ENCODE results near the gene GHRHR. TPM values are rescaled to one million over a fixed set of nuclear protein-coding genes. Genes with fewer than 3 reads are reported as not detected.

The GHRHR gene
- polyA plus RNA-seq, 1 donor from 2014 or later: not detected

DNA sequence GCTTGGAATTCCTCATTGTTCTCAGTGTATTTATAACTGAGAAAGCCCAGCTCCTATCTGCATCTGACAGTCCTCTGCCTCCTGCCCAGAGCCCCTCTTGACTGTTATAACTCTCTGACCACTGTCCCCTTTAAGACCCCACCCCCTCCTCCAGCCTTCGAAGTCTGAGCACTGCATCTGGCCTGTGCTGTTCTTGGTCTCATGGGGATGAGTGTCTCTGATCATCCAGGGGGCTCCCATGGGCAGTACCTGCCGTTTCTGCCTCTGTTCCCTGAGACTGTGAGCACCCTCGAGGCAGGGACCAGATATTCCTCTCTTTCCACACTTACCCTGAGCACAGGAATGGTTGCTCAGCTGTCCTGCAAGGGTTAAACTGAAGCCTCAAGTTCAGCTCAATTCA, 7.7 kb downstream of the GHRHR start:
- Histone ChIP-seq H3K4me2 (ENCODE audit: low read length) (no peak overlapping the region), H4K20me1 (ENCODE audit: insufficient read depth) (no peaks in the 10 kb centered on the region), H3K9me3 (ENCODE audit: low read length) (no peaks in the 10 kb centered on the region), H3K36me3 (ENCODE audit: insufficient read depth, low read length) (no peaks in the 10 kb centered on the region), H3K9ac (ENCODE audit: low read length) (no peak overlapping the region), H3K27ac (ENCODE audit: low read length) (no peak overlapping the region), H3K4me3 (ENCODE audit: low read length) (no peak overlapping the region), H3K27me3 (ENCODE audit: insufficient read depth, low read depth, low read length) (no peaks in the 10 kb centered on the region), H3K79me2 (replicated peaks; ENCODE audit: insufficient read depth, low read length) (no peaks in the 10 kb centered on the region), H2AFZ (ENCODE audit: low read depth, low read length) (no peak overlapping the region), H3F3A (ENCODE audit: insufficient read depth, low read length, poor library complexity, severe bottlenecking) (no peaks in the 10 kb centered on the region), H3K9me2 (ENCODE audit: insufficient read depth, low read length) (no peaks in the 10 kb centered on the region)
- no peak for TF ChIP-seq EZH2 (IDR thresholded peaks at IDR 0.05; ENCODE audit: borderline replicate concordance, insufficient read depth, low read length, poor library complexity, severe bottlenecking)
- TF ChIP-seq, protein P1, sequence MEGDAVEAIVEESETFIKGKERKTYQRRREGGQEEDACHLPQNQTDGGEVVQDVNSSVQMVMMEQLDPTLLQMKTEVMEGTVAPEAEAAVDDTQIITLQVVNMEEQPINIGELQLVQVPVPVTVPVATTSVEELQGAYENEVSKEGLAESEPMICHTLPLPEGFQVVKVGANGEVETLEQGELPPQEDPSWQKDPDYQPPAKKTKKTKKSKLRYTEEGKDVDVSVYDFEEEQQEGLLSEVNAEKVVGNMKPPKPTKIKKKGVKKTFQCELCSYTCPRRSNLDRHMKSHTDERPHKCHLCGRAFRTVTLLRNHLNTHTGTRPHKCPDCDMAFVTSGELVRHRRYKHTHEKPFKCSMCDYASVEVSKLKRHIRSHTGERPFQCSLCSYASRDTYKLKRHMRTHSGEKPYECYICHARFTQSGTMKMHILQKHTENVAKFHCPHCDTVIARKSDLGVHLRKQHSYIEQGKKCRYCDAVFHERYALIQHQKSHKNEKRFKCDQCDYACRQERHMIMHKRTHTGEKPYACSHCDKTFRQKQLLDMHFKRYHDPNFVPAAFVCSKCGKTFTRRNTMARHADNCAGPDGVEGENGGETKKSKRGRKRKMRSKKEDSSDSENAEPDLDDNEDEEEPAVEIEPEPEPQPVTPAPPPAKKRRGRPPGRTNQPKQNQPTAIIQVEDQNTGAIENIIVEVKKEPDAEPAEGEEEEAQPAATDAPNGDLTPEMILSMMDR (IDR thresholded peaks at IDR 0.05; ENCODE audit: poor library complexity, severe bottlenecking): no peak
- no peak for TF ChIP-seq TAF1 (IDR thresholded peaks at IDR 0.05; ENCODE audit: low read depth)
- TF ChIP-seq SMC3 (conservative IDR thresholded peaks at IDR 0.05; ENCODE audit: poor library complexity): no peak
- TF ChIP-seq EP300 (conservative IDR thresholded peaks at IDR 0.05; ENCODE audit: poor library complexity, severe bottlenecking): no peak
- TF ChIP-seq, protein P2, sequence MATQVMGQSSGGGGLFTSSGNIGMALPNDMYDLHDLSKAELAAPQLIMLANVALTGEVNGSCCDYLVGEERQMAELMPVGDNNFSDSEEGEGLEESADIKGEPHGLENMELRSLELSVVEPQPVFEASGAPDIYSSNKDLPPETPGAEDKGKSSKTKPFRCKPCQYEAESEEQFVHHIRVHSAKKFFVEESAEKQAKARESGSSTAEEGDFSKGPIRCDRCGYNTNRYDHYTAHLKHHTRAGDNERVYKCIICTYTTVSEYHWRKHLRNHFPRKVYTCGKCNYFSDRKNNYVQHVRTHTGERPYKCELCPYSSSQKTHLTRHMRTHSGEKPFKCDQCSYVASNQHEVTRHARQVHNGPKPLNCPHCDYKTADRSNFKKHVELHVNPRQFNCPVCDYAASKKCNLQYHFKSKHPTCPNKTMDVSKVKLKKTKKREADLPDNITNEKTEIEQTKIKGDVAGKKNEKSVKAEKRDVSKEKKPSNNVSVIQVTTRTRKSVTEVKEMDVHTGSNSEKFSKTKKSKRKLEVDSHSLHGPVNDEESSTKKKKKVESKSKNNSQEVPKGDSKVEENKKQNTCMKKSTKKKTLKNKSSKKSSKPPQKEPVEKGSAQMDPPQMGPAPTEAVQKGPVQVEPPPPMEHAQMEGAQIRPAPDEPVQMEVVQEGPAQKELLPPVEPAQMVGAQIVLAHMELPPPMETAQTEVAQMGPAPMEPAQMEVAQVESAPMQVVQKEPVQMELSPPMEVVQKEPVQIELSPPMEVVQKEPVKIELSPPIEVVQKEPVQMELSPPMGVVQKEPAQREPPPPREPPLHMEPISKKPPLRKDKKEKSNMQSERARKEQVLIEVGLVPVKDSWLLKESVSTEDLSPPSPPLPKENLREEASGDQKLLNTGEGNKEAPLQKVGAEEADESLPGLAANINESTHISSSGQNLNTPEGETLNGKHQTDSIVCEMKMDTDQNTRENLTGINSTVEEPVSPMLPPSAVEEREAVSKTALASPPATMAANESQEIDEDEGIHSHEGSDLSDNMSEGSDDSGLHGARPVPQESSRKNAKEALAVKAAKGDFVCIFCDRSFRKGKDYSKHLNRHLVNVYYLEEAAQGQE (IDR thresholded peaks at IDR 0.05; ENCODE audit: borderline replicate concordance): no peak
- TF ChIP-seq POLR2AphosphoS5 (IDR thresholded peaks at IDR 0.05): no peak
- TF ChIP-seq MXI1 (conservative IDR thresholded peaks at IDR 0.05; ENCODE audit: poor library complexity, severe bottlenecking): no peak
- no peak for TF ChIP-seq RAD21 (conservative IDR thresholded peaks at IDR 0.05)

DNA sequence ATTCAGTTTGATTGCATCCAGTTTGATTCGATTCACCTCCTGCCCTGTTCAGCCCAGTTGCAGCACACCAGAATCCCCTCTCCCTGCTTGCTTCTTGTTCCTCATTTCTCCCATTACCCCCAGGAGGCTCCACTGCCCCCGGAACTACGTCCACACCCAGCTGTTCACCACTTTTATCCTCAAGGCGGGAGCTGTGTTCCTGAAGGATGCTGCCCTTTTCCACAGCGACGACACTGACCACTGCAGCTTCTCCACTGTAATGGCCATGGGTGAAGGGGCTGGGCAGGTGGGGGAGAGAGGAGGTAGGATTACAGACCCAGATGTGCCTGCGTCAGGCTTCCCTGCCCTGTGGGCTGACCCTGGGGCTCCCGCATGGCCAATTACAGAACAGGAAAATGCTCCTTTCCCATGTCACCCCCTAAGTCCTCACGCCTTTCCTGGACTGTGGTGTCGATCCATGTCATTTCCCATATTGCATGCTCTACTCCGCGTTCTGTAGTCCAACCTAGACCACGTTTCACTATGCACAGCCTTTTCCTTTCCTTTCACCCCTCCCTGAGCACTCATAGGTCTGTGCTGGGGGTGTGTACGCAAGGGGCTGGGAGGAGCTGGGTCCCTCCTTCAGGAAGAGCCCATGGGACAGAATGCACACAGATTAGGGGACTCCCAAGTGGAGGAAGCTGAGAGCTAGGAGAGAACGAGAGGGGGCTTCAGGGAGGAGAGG, 8.2 kb downstream of the GHRHR start:
- H3K27me3 ChIP-seq (ENCODE audit: insufficient read depth, low read depth, low read length): no peaks in the 10 kb centered on the region
- H3K79me2 ChIP-seq (replicated peaks; ENCODE audit: insufficient read depth, low read length): no peaks in the 10 kb centered on the region
- H3K9me2 ChIP-seq (ENCODE audit: insufficient read depth, low read length): no peaks in the 10 kb centered on the region
- H3K4me2 ChIP-seq (ENCODE audit: low read length): no peak overlapping the region
- H3K36me3 ChIP-seq (ENCODE audit: insufficient read depth, low read length): no peaks in the 10 kb centered on the region
- H3K9ac ChIP-seq (ENCODE audit: low read length): no peak overlapping the region
- H3K4me3 ChIP-seq (ENCODE audit: low read length): no peak overlapping the region
- no peaks in the 10 kb centered on the region for H3K9me3 ChIP-seq (ENCODE audit: low read length)
- no peak for TF ChIP-seq SMC3 (conservative IDR thresholded peaks at IDR 0.05; ENCODE audit: poor library complexity)
- H3F3A ChIP-seq (ENCODE audit: insufficient read depth, low read length, poor library complexity, severe bottlenecking): no peaks in the 10 kb centered on the region
- H2AFZ ChIP-seq (ENCODE audit: low read depth, low read length): no peak overlapping the region
- no peak overlapping the region for H3K27ac ChIP-seq (ENCODE audit: low read length)
- no peaks in the 10 kb centered on the region for H4K20me1 ChIP-seq (ENCODE audit: insufficient read depth)

All from neural cell (in vitro differentiated cells).